Type B pancreatic cell (in vitro differentiated cells): ENCODE results near the gene TPRN. TPM values are rescaled to one million over a fixed set of nuclear protein-coding genes. Genes with fewer than 3 reads are reported as not detected.

Experiments used
- DNase-seq: peaks from one replicate; pipeline ENCODE4 v3.0.0; 2021; ENCODE audit warnings: mixed read lengths; ENCODE audit not compliant: unreplicated experiment; ENCODE audit errors: extremely low spot score
- H3K27ac Mint-ChIP-seq: 2 replicates; pipeline ENCODE4 v1.8.0; 2021; ENCODE audit warnings: mild to moderate bottlenecking, mixed read lengths
- H3K27me3 Mint-ChIP-seq: 2 replicates; pipeline ENCODE4 v1.8.0; 2021; ENCODE audit warnings: mixed read lengths
- H3K36me3 Mint-ChIP-seq: 2 replicates; pipeline ENCODE4 v1.8.0; 2021; ENCODE audit warnings: mixed read lengths
- H3K4me1 Mint-ChIP-seq: one replicate; pipeline ENCODE4 v1.8.0; 2021; ENCODE audit warnings: mixed read lengths; ENCODE audit not compliant: unreplicated experiment
- H3K4me3 Mint-ChIP-seq: 2 replicates; pipeline ENCODE4 v1.8.0; 2021; ENCODE audit warnings: mild to moderate bottlenecking, mixed read lengths
- H3K9me3 Mint-ChIP-seq: 2 replicates; pipeline ENCODE4 v1.8.0; 2021; ENCODE audit warnings: mixed read lengths
- total RNA-seq: library from RNA; stranded (reverse); gene quantifications from 2 replicates; pipeline ENCODE4 v1.2.1, GENCODE V29; 2021; ENCODE audit warnings: low replicate concordance
- TF ChIP-seq, protein P1 (sequence below): fragments of 200-600 bp; sonication (generic); conservative IDR thresholded peaks from 2 replicates; pipeline ENCODE4 v1.5.0; 2021; ENCODE audit warnings: antibody characterized with exemption, mild to moderate bottlenecking

Gene TPRN
- total RNA-seq, 1 donor from 2014 or later, result 24.1 TPM

DNA sequence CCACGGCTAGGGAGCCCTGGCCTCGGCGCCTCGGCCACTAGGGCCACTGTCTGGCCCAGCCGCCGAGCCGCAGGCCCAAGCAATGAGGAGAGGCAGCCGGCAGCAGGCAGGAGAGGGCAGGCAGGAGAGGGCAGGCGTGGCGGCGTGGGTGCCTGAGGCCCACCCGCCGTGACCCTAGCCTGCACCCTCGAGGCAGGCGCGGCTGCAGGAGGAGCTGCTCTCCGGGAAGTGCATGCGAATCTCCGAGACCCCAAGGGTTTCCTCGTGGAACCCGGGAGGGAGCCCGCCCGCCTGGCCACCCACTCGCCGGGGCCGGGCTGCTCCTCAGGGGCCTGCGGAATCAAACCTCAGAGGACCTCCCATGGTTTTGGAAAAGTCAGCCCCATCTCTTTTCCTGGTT is 52.3 kb downstream of the TPRN start:
- Mint-ChIP-seq H3K27me3 (peaks cover 24% of the 10 kb centered on the region), H3K4me1 (no peaks in the 10 kb centered on the region), H3K9me3 (no peaks in the 10 kb centered on the region), H3K27ac (no peak overlapping the region), H3K36me3 (no peaks in the 10 kb centered on the region), H3K4me3 (no peak overlapping the region)
- TF ChIP-seq, protein P1, sequence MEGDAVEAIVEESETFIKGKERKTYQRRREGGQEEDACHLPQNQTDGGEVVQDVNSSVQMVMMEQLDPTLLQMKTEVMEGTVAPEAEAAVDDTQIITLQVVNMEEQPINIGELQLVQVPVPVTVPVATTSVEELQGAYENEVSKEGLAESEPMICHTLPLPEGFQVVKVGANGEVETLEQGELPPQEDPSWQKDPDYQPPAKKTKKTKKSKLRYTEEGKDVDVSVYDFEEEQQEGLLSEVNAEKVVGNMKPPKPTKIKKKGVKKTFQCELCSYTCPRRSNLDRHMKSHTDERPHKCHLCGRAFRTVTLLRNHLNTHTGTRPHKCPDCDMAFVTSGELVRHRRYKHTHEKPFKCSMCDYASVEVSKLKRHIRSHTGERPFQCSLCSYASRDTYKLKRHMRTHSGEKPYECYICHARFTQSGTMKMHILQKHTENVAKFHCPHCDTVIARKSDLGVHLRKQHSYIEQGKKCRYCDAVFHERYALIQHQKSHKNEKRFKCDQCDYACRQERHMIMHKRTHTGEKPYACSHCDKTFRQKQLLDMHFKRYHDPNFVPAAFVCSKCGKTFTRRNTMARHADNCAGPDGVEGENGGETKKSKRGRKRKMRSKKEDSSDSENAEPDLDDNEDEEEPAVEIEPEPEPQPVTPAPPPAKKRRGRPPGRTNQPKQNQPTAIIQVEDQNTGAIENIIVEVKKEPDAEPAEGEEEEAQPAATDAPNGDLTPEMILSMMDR, result no peak
- no peak for DNase-seq

DNA sequence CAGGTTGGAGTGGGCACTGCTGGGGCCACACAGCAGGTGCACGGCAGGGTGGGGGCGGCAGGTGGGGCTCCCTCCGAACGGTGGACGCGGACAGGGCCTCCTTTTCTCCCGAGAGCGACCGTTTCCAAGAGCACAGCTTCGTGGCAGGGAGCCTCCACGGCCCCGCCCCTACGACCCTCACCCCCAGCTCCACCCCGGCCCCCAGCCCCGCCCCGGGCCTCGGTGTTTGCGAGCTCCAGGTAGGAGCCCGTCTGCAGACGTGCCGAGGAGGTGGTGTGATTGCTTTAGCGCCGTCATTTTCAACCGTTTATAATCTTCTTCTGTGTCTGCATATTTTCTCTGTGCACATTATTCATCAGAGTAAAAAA is 52.8 kb downstream of the TPRN start:
- Mint-ChIP-seq H3K27ac (no peak overlapping the region), H3K4me3 (no peak overlapping the region), H3K36me3 (no peaks in the 10 kb centered on the region), H3K4me1 (no peaks in the 10 kb centered on the region), H3K27me3 (peaks cover 25% of the 10 kb centered on the region), H3K9me3 (no peaks in the 10 kb centered on the region)
- TF ChIP-seq, protein P1, result no peak
- no peak for DNase-seq

DNA sequence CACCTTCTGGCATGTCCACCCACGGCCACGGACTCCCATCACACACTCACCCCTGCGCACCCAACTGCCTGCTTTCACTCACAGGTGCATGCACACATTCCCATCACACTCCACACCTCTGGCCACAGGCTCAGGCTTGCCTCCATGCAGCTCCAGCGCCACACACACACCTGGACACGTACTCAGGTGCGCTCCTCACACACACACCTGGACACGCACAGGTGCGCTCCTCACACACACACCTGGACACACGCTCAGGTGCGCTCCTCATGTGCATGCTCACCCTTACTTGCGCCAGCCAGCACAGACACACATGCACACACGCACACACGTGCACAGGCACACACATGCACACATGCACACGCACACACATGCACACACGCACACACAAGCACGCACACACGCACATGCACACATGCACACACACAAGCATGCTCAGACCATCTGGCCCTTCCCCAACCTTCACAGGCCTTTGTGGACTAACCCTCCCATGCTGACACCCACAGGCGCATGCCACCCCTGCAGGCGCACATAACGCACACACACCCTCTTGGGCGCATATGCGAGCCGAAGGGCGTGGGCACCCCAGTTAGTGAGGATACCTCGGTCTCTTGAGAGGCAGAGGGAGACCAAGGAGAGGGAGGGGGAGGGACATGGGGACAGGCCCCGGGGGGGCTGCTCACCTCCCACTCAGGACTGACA is 53.3 kb downstream of the TPRN start:
- Mint-ChIP-seq H3K27ac (peak overlapping the region; percentile 58), H3K4me1 (no peaks in the 10 kb centered on the region), H3K4me3 (no peak overlapping the region), H3K27me3 (peaks cover 31% of the 10 kb centered on the region), H3K36me3 (no peaks in the 10 kb centered on the region), H3K9me3 (no peaks in the 10 kb centered on the region)
- no peak for DNase-seq
- TF ChIP-seq, protein P1, result no peak

DNA sequence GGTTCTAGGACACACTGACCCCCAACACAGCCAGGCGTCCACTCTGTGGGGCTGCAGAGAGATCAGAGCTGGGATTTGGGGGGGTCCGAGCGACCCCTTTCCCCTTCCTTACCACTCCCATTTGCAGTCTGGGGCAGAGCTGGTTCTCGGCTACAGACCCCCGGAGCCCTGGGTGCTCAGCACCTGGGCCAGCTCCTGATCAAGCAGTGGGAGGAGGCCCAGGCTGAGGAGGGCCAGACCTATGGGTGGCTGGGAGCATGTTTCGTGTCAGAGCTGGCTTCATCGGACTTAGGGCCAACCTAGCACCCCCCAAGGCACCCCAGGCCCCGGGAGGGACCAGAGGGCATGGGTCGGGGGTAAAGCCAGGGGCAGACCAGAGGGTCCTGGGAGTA is 54.0 kb downstream of the TPRN start:
- Mint-ChIP-seq H3K27ac (no peak overlapping the region), H3K36me3 (no peaks in the 10 kb centered on the region), H3K27me3 (peaks cover 35% of the 10 kb centered on the region), H3K9me3 (no peaks in the 10 kb centered on the region), H3K4me1 (no peaks in the 10 kb centered on the region), H3K4me3 (no peak overlapping the region)
- DNase-seq, result no peak
- TF ChIP-seq, protein P1, result no peak

DNA sequence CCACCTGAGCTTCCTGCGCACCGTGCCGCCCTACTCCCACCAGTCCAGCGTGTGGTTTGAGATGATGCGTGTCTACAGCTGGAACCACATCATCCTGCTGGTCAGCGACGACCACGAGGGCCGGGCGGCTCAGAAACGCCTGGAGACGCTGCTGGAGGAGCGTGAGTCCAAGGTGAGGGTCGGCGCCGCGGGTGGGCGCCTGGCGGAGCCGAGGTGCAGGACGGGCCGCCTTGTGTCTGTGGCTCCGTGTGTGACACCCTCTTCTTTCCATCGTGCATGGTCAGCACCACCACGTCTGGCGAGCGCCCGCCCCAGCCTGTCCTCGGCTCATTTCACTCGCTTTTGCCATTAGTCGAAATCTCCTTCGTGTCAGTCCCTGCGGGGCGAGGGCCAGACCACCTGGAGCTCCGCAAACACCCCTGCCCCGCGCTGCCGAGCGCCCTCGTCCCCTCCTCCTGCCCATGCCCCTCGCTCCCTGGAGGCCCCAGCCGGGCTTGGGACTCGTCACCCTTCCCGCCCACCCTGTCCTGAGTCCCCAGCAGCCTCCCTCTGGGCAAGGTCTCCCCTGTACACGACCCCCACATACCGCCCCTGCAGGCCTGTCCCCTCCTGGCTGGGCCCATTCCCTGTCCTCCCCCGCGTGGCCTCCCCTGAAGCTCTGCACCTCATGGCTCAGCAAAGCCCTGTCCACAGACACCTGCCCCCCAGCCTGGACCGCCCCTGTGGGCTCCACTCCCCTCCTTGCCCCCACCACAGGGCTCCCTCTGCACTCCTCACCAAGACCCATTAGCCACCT is 54.6 kb downstream of the TPRN start:
- Mint-ChIP-seq H3K27ac (no peak overlapping the region), H3K4me3 (no peak overlapping the region), H3K4me1 (no peaks in the 10 kb centered on the region), H3K27me3 (peaks cover 39% of the 10 kb centered on the region), H3K9me3 (no peaks in the 10 kb centered on the region), H3K36me3 (no peaks in the 10 kb centered on the region)
- DNase-seq, result no peak
- TF ChIP-seq, protein P1, result no peak
